ENCODE measurements around the gene LMNB1.

DNA sequence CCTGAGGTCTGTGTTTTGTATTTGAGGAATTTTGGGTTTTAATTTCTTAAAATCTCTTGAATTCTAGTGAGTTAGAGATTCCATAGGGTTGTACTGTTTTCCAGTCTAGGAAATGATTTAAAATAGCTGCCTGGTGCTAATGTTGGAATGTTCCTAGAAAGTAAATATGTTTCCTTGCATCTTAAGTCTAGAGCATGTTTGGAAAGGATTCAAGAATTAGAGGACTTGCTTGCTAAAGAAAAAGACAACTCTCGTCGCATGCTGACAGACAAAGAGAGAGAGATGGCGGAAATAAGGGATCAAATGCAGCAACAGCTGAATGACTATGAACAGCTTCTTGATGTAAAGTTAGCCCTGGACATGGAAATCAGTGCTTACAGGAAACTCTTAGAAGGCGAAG, 41.8 kb downstream of the LMNB1 start:
- TF ChIP-seq POLR2AphosphoS5 (IDR thresholded peaks at IDR 0.05) (no peak), POLR2A (IDR thresholded peaks at IDR 0.05) (no peak), CTCF (IDR thresholded peaks at IDR 0.05) (no peak)

Data from upper lobe of left lung (tissue), 4 donors.